Stimulated activated CD4-positive, alpha-beta T cell treated with anti-CD3 and anti-CD28 coated beads, TNF-alpha, amount 100 ng/mL, for 1 hour (primary cell): ENCODE measurements around the gene C1QTNF12.
A peak's percentile ranks its signal among the peaks of the same experiment; 100 is the strongest.

Experiments used
- DNase-seq, 3 donors: peaks; one replicate each; pipeline ENCODE4 v3.0.0-alpha.2; 2020; ENCODE audit warnings: low read depth in 3 of 3, low spot score in 1 of 3

The C1QTNF12 gene

DNA sequence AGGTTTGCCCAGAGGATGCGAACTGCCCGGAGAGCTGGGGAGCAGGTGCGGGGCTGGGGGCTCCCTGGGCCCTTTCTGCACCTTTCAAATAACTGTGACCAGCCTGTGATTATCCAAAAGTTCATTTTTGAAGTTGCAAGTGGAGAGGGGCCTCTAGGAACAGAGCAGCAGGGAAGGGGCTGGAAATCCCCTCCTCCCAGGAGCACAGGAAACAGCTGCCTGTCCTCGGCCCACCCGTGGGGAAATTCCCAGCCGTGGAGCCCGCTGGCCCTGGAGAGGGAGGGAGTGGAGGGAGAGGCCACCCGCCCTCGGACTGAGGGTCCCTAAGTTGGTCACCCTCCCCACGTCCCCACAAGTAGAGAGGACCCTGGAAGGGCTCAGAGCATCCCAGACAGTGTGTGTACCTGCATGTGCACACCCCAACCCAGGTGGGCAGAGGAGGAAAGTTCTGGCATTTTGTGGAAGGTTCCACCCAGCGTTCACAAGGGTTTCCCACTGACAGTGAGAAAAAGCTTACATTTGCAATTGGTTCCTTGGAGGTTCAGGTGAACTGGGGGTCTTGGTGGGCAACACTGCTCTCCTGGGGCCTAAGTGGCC, 31.3 kb downstream of the C1QTNF12 start:
- DNase-seq, result no peak

DNA sequence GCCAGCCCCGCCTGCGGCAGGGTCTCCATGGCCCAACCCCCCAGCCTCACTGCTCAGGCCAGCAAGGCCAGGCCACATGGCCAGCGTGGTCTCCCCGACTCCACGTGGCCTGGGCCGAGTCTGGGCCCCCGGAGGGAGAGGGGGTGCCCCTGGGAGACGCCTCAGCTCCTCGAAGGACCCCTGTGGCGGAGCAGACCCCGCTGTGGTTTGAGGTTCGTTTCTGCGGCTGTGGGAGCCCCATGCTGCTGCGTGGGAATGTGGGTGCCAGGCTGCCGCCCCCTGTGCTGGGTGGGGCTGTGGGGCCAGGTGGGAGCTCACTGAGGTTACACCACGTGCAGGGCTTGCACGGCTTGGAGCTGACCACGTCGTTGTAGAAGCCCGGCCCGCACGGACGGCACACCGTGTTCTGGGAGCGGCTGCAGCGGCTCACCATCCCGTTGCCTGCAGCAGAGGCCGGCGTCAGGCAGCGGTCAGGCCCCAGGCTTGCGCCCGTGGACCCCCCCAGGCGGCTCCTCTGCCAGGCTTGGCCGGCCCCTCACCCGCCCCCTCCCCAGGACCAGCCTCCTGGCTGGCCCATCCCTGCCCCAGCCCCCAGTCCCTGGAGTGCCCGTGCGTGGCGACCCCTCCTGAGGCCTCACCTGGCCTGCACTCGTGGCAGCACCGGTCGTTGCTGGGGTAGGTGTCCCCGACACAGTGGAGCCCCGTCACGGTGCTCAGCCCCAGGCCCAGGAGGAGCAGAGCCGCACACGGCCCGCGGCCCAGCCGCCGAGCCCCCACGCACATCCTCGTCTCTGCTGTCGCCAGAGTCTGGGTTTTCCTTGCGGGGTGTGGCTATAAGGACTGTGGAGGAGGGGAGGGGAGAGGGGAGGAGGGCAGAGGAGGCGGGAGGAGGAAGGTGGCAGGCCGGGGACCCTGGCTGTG, 32.9 kb downstream of the C1QTNF12 start, which contains the start of gene TNFRSF4:
Gene TNFRSF4 (minus strand): TSS at position 809 of the 921 bp plus-strand sequence. CDS start 26 bp downstream, at position 783.
- no peak for DNase-seq

DNA sequence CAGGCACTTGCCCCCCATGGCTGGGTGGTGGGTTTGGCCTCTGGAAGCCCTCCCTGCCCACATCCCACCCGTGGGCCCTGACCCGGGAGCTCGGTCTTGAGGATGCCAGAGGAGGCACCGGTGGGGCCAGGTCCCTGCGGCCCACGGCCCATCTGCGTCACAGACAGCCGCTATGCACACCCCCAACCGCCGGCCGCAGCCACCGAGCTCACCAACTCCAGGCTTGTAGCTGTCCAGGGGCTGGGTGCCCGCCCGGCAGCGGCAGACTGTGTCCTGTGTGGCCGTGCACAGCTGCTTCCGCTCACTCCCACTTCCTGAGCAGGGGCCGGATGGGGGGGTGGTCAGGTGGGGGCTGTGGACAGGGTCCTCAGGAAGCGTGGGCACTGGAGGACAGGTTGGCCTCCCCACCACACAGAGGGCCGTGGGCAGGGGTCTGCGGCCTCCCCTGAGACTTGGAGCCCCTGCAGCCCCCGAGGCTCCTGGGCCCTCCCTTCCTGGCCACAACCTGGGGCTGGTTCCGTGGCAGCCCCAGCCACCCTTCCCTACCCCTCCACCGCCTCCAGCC, 33.7 kb downstream of the C1QTNF12 start:
- DNase-seq, result no peak

DNA sequence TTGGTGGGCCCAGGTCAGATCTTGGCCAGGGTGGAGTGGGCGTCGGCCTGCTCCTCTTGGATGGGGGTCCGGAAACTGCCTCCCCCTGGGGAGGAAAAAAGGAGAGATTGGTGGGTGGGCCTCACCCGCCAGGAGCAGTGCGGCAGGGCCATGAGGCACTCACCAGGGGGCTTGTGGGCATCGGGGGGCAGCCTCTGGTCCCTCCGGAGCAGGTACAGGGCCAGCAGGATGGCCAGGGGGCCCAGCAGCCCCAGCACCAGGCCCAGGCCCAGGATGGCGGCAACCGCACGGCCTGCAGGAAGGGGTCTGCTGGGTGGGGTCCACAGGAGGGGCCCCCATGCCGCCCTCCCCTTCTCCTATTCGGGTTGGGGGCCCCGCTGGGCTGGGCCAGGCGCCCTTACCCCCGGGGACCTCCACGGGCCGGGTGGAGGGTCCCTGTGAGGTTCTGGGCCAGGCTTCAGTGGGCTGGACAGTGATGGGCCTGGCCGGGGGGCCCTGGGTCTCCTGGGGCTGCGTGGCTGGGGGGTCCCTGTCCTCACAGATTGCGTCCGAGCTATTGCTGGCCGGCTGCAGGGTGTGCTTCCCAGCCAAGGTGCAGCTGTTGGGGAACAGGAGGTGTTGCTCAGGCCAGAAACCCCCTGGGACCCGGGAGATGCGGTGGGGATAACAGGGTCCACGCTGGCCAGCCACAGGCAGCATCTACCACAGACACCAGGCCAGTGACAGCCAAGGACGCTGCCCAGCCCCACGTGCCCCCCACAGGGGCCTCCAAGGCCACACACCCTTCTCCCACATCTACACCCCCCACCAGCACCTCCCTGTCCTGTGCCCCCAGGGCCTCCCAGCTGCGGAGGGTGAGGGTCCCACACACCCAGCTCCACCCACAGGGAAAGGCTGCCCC, 34.7 kb downstream of the C1QTNF12 start:
- no peak for DNase-seq

DNA sequence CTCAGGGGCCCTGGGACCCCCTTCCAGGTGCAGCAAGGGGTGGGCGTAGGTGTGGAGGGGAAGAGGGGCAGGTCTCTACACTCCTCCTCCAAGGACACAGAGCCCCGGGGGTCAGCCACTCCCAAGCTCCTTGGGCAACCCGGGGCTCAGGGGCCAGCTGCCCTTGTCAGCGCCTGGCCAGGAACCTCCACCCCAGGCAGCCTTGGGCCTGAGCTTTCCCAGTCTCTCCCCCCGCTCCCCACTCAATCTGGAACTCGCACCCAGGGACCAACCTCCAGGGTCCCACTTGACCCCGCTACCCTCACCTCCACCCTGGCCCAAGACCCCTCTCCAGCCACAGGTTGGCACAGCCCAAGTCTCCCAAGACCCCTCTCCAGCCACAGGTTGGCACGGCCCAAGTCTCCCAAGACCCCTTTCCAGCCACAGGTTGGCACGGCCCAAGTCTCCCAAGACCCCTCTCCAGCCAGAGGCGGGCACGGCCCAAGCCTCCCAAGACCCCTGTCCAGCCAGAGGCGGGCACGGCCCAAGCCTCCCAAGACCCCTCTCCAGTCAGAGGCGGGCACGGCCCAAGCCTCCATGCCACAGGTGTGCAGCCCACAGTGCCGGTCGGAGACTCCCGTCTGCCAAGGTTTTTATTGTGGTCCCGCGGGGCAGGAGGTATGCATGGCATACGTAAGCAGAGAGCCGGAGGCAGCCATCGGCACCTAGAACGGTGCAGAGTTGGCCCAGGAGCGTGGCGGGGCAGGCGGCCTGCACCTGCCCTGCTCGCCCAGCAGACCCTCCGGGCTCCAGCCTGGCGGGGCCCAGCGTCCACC, 35.6 kb downstream of the C1QTNF12 start:
- no peak for DNase-seq

DNA sequence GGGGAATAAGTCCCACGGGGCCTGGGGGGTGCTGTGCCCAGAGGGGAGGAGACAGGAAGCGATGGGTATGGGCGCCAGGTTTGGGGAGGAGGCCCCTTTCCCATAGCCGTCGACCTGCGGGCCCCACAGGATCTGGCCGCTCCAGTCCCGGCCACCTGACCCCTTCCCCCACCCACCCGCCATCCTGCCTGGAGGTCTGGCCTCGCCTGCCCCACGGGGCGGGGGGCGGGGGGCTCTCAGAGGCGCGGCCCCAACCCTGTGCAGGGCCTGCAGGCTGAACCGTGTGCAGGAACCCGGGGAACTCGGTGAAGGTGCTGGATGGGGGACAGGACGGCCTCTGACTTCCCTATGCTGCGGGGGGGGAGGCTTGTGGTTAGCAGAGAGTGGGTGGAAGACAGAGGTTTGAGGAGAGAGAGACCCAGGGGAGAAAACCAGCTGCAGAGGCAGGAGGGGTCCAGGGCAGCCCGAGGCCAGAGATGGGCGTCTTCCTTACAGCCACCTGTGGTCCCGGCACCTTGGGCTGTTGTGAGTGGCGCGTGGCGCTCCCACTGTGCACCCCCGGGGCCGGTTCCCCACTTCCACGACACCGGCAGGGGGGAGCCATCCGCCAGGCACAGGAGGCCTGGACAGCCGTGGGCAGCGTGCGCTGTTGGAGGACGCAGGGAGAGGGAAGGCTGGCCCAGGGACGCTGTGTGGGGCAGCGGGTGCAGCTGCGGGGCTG, 37.6 kb downstream of the C1QTNF12 start:
- DNase-seq, result no peak

DNA sequence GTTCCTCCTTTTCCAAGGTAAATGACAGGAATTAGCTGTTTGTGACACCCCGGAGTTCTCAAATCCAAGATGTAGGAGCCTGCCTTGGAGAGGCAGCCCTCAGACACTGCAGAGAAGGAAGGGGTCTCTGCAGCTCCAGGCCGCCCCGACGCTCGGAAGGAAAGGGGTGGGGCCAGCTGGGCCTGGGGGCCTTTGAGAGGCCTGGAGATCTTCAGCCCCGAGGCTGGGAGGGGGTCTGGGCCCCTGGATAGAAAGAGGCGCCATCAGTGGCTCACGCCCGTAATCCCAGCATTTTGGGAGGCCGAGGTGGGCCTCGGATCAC, 39.0 kb downstream of the C1QTNF12 start:
- DNase-seq, result no peak

DNA sequence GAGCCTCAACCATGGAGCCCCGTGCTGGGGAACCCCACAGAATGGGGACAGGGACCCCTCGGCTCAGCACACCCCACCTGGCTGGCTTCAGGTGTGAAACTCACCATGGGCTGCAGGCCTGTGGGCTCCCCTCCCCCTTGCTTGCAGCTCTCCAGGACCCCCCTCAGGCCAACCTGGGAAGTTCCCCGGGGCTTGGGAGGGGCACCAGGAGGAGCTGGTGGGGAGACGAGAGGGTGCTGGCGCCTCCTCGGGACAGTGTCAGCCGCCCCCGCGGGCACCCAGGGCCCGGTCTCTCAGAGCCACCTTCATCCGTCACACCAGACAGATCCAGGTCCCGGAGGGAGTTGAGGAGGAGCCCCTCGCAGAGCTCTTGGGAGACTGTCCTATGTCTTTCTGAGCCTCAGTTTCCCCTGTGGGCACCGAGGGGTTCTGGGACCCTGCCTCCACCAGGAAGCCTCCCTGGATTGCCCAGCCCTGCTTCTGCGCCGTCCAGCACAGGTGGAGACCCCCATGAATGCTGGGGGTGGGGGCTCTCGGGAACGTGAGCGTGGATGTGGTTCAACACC, 39.5 kb downstream of the C1QTNF12 start:
- no peak for DNase-seq

DNA sequence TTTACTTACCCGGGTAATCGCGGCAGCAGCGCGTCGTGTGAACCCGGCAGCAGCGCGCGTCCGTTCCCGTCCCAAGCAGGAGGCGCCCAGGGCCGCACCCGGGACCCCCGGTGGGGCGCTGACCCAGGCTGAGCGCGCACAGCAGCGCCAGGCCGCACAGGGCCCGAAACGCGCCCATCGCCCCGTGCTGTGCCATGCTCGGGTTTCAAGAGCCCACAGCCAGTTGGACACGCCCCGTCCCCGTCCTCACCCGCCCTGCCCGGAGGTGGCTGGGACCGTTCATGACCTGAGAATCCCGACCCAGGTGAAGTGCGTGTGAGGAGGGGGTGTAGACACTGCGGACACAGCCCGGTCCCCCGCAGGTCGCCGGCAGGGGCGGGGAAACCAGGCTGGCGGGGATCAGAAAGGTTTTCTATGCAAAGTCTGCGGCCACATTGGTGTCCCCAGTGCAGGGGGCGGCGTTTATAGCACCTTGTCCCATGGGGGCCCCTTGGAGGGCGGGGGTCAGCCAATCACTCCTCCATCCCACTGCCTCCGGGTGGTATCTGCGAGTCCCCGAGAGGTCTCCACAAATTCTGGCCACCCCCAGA, 40.1 kb downstream of the C1QTNF12 start, which contains the start of gene TNFRSF18:
Gene TNFRSF18 (minus strand): TSS at position 217 of the 590 bp plus-strand sequence. CDS start 21 bp downstream, at position 196.
- DNase-seq, result no peak

DNA sequence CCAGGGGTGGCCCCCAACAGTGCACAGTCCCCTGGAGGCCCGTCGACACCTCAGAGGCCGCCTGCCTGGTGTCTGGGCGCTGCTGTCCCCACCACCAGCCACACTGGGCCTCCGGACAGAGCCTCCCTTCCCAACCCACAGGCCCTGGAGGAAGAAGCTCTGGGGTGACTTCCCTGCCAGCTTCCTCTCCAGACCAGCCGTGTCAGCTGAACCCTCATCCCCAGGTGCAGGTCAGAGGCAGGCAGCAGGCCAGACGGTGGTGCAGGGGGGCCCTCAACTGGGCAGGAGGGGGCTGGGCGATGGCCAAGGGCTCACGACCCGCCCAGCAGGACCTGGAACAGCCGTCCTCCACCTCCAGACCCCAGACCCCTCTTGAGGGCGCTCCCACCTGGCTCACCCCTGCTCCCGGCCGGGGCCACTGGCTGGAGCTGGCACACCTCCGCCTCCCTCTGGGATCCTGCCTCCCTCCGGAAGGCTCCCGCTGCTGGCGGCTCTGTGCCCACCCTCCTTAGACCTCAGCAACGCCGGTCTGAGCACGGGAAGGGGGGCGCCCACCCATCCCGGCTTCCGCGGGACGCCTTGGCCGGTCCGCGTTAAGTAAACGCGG, 40.6 kb downstream of the C1QTNF12 start:
- DNase-seq, result no peak

DNA sequence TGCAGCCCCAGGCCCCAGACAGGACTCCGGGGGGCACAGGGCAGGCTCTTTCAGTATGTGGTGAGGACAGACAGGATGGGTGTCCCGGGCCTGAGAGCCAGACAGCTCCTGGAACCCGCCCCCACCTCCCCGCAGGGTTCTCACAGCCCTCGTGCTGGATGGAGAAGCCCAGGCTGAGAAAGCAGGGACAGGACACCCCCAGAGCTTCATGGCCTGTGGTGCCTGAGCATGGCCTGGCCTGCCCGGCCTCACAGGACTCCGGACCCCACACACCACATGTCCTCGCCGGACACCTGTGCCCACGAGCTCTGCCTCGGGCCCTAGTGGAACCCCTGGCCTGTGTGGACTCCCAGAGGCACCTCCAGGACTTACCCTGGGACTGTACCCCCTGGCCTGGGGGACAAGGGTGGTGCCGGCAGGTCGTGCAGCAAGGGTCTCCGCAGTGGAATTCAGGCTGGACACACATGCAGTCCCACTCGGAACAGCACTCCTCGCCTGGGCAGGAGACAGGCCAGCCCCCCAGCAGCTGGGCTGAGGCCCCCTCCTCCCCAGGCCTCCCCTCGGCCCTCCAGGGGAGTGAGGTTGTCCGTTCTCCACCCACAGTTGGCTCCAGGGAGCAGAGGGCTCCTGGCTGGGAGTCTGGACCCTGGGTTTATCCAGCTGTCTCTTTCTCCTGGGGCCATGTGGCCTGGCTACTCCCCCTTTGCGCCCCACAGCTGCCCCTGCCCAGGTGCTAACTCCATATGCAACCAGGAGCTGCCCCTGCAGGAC, 41.3 kb downstream of the C1QTNF12 start:
- no peak for DNase-seq

DNA sequence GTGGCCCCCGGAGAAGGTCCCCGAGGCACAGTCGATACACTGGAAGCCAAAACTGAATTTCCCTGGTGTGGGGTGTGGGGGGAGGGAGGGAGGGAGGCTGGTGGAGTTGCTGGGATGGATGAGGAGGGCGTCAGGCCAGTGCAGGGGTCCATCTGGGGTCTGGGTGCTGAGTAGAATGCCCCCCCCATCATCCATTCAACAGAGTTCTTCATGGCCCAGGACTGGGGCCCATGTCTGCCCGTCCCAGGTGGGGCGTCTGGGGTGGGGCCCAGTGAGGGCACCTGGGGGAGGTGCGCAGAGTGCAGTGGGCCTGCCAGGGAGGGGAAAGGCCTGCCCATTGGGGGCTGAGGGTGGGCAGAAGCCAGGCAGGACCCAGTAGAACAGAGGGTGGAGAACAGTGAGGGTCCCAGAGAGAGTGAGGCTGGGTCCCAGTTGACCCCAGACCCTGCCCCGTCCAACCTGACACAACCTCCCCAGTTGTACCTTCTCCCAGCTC, 42.0 kb downstream of the C1QTNF12 start:
- DNase-seq, result no peak

DNA sequence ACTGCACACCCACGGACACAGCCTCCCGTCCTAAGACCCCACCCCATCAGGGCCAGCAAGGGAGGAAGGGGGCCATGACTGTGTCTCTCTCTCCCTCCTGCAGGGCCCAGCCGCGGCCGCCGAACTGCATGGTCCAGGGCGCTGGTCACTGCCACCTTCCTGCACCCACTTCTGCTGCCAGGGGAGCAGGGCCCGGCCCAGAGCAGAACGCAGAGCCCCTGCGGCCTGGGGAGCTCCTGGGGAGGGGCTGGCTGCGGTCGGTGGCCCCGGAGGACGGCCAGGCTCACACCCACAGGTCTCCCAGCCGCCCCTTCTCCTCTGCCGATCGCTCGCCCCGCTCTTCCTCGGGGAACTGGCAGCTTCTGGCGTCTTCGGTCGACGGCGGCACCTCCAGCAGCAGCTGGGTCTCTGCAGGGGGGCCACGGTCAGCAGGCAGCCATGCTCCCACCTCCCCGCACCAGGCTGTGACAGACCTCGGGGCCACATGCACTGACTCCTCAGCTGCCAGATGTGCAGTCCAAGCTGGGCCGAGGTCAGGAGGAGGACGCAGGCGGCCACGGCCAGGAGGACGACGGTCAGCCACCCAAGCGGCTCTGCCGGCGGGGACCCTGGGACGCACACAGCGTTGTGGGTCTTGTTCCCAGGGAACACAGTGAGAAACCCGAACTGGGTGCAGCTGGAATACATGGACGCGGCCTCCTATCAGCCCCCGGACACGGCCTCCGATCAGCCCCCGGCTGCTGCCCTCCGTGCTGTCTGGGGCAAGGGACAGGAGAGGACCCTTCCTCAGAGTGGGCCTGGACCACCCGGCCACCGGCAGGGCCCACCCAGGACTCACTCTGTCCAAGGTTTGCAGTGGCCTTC, 42.7 kb downstream of the C1QTNF12 start:
- no peak for DNase-seq

DNA sequence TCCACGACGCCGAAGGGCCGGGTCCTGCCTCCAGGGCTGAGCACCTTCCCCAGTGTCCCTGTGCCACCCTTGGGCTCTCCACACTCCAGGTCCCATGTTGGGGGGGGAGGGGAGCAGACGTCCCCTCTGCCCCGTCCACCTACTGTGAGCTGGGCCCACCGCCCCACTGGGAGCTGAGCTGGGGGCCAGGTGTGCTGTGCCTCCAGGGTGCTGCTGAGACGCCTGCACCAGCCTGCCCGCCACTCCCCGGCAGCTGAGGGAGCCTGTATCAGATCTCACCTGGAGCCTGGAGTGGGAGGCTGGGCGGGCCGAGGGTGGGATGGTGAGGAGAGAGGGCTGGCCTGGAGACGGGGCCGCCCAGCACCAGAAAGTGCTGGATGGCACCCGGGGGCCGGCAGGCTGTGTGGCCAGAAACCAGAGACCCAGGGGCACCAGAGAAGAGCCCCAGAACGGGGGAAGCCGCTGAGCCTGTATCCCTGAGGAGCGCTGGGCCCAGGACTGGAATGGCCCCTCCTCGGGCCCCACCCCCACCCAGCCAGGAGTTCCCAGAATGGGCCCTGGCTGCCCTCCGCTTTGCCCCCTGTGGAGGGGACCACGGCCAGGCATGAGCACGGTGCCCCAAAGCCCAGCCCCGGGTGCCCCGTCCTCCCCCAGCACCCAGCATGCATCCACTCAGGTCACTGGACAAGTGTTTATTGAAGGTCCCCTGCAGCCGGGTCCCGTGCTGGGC, 43.5 kb downstream of the C1QTNF12 start:
- no peak for DNase-seq

DNA sequence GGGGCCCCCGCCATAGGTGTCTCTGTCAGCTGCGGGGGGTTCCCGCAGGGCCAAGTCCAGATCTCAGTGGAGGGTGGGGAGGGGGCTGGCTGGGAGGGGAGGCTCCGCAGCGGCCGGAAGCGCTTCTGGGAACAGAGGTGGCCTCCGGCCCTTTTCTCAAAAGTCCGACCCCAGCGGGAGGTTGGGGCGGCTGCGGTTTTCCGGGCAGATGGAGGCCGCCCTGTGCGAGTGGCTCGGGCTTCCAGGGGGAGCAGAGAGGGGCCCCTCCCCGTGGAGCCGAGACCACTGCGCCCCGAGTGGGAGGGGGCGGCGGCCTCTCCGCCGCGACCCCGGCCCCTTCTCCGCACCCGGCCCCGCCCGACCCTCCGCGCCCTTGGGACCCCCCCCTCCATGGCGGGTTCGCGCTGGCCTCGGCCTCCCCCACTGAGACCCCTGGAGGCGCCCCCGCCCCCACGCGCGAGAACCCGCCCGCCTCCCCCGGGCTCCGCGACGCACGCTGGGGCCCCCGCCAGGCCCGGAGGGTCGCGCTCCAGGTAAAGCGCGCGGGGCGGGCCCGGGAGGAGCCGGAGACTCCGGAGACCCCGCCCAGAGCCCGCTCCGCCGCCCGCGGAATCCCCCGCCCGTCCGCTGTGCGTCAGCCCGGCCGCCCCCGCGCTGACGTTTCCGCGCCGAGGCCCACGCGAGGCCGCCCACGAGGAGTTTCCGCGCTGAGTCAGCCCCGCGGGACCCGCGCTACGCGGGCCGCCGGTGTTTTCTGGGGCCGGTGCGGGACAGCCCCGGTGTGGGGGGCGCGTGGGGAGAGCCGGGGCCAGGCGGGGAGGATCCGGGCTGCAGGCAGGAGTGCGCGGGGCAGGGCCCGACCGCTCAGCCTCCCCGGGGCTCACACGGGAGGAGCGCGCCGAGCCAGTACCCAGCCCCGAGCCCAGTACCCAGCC, 45.4 kb downstream of the C1QTNF12 start:
- peak; percentile 79 to 95 (median 89) for DNase-seq
